Right lobe of liver (tissue), 6 donors: Measurements from ENCODE around the gene SNX5. TPM values are rescaled to one million over a fixed set of nuclear protein-coding genes. Genes with fewer than 3 reads are reported as not detected.

Source experiments
- ATAC-seq, 4 donors: fragments of 200-7000 bp; cut with Tn5 transposase; one replicate each; pipeline ENCODE4 v1.9.1; 2020; ENCODE audit warnings: mild to moderate bottlenecking in 4 of 4, moderate library complexity in 4 of 4
- DNase-seq, 3 donors: peaks; one replicate each; pipeline ENCODE4 v3.0.0-alpha.2; 2020
- H3K27ac ChIP-seq, 3 donors: fragments of 200-600 bp; one replicate each; pipeline ENCODE4 v1.8.0; 2022
- H3K27me3 ChIP-seq, 2 donors: fragments of 200-600 bp; one replicate each; pipeline ENCODE4 v1.8.0; 2022
- H3K36me3 ChIP-seq, 4 donors: fragments of 200-600 bp; sonication (generic) in 1 of 4; one replicate each; pipeline versions ENCODE4 v1.5.1 to v1.8.0; 2017 to 2022; ENCODE audit warnings: control low read depth in 1 of 4
- H3K4me1 ChIP-seq, 4 donors: fragments of 200-600 bp; sonication (generic) in 1 of 4; one replicate each; pipeline versions ENCODE4 v1.5.1 to v1.8.0; 2017 to 2022; ENCODE audit warnings: control low read depth in 1 of 4
- H3K4me3 ChIP-seq, 3 donors: fragments of 200-600 bp; one replicate each; pipeline ENCODE4 v1.8.0; 2022
- H3K9me3 ChIP-seq, 4 donors: fragments of 200-600 bp; sonication (generic) in 1 of 4; one replicate each; pipeline versions ENCODE4 v1.5.1 to v1.8.0; 2017 to 2022; ENCODE audit warnings: control low read depth in 1 of 4
- CTCF ChIP-seq, 4 donors: fragments of 200-600 bp in 3 of 4; fragments of 450-650 bp in 1 of 4; IDR thresholded peaks; one replicate each; pipeline versions ENCODE4 v1.5.1 to v1.8.0; 2016 to 2022; ENCODE audit warnings: antibody characterized with exemption in 4 of 4, mild to moderate bottlenecking in 2 of 4
- POLR2A ChIP-seq: fragments of 450-650 bp; IDR thresholded peaks from one replicate; pipeline ENCODE4 v1.6.1; 2017; ENCODE audit warnings: antibody characterized with exemption, mild to moderate bottlenecking
- WGBS: methylation state at CpG from one replicate; pipeline ENCODE4 v1.1.6; 2018; ENCODE audit warnings: low coverage, low lambda C conversion rate; ENCODE audit not compliant: insufficient coverage; ENCODE audit errors: missing lambda C conversion rate; 5-methylcytosine and 5-hydroxymethylcytosine counted together
- intact Hi-C, 2 donors: fragments of 100-400 bp; cut with DNase I; formaldehyde crosslinking; loops; one replicate each; pipeline versions ENCODE4 v1.11.2 to v1.14.1; 2022
- total RNA-seq, 6 experiments: library from RNA; depleted of rRNA in 2 of 6; stranded (reverse); fragments of >200 nt in 2 of 6; fragmentation: NEBNext Ultra II Directional in 3 of 6; extraction: Animal tissue kit (Norgen Biotek cat#: 25700) in 3 of 6; gene quantifications; one replicate each; pipeline versions ENCODE4 v1.1.0 to v1.2.4, GENCODE V29; 2016 to 2023
- donor health status: DM: no; HTN: yes; CAD: no.
- donor health status: DM: no; HTN: no; CAD: no.
- donor health status: DM: no; HTN: no; CAD: no.
- donor health status: DM: no; HTN: yes; CAD: no.
- donor health status: DM: no; HTN: yes; CAD: no.

Gene SNX5
- total RNA-seq, 6 experiments from 2014 or later = 32.6 to 74.5 (median 46.0) TPM

DNA sequence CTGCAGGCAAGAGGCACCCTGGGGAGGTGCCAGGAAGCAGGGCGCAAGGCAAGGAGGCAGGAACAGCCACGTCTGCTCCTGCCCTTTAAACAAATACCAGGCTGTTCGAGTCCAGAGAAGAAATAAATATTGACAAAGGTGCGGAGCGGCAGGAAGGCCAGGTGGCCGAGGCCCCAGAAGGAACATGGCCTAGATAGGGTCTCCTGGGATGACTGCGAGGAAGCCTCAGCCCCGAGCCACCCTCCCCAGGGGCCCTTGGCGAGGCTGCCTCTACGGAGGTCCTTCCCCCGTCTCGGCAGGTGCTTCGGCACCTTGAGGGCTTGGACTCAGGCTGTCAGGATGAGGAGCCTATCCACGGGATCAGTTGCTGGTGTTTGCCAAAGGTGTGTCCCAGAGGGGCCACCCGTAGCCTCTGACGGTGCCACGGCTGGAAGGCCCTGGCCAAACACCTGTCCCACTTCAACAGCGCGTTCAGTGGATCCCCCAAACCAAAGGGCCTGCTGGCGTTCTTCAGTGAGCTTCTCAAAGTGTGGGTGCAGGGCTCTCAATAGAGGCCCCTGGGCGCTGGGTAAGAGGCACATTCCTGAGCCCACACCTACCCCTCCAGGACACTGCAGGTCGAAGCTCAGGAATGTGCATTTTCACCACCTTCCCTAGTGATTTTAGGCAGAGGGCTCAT, 39.8 kb downstream of the SNX5 start:
- Histone ChIP-seq H3K36me3 (no peaks in the 10 kb centered on the region), H3K4me1 (peaks cover 0 to 19% (median 8%) of the 10 kb centered on the region in 4 donors), H3K4me3 (no peak overlapping the region), H3K9me3 (no peaks in the 10 kb centered on the region), H3K27ac (no peak overlapping the region), H3K27me3 (no peaks in the 10 kb centered on the region)
- intact Hi-C loops = no loop called here
- 75% methylated on average over 5 of the region's 22 CpGs for WGBS
- no peak for ATAC-seq
- no peak for DNase-seq
- TF ChIP-seq POLR2A = no peak
- TF ChIP-seq CTCF (IDR thresholded peaks at IDR 0.05) = no peak

GRCh38 chr20:17928211-17928611, 40.4 kb downstream of the SNX5 start:
- no peak for DNase-seq
- Histone ChIP-seq H3K27me3 (no peaks in the 10 kb centered on the region), H3K36me3 (no peaks in the 10 kb centered on the region), H3K9me3 (no peaks in the 10 kb centered on the region), H3K4me1 (peaks cover 0 to 19% (median 8%) of the 10 kb centered on the region in 4 donors), H3K27ac (no peak overlapping the region), H3K4me3 (no peak overlapping the region)
- TF ChIP-seq CTCF (IDR thresholded peaks at IDR 0.05) = no peak
- no peak for TF ChIP-seq POLR2A
- WGBS = 86% methylated on average over 6 of the region's 7 CpGs
- no peak for ATAC-seq
- intact Hi-C loops = no loop called here

DNA sequence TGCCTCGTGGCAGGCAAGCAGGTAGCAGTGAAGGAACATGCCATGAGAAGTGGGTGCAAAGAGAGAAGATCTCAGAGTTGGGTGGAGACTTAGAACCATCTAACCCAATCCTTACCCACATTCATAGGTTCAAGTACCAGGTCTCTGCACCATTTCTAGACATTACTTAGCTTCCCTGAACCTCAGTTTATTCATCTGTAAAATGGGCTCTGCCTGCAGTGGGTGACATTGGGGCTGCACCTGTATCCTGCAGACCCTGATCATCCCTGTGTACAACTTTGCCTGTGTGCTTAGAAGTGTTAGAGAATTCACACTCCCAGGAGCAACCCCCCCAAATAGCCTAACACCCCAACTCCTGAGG, 42.7 kb downstream of the SNX5 start:
- intact Hi-C loops = no loop called here
- no CpG with 5 or more reads among the region's 1 CpG for WGBS

DNA sequence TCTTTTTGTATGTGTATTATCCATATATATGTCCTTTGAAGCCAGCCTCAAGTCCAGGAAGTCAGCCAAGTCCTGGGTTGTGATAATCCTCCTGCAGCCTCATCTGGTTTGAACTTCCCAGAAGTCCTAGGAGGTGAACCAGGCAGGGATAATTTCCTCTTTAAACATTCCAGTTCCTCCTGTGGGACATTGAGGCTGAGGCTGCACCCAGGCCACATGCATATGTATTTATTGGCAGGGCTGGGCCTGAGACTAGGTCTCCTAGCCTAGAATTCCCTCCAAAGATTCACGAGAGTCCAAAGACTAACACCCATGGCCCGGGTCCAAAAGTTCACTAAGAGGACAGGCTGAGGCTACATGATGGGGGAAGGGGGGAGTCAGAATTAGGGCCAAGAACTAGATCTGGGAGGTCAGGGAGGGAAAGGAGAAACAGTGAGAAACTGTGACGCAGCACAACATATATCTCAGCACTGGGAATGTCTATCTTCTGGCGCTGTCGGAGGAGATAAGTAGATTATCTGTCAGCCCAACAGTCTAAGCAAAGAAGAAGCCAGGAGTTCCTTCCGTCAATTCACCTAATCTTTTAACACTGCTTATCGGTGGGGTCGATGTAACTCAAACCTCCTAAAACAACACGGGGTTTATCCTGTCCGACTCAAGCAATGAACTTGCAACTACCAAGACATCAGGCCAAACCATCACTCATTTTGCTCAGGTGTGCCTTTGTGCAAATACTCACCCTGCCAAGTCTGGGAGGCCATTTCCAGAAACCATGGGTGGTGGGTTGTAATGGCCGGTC, 43.3 kb downstream of the SNX5 start:
- peak overlapping the region in 1 of 3 donors; percentile 26 for H3K27ac ChIP-seq
- ATAC-seq (peak; percentile 80 to 91 (median 86)), DNase-seq (peak in 2 of 3 donors; percentile 55 to 86)
- WGBS = 28% methylated on average over 6 of the region's 11 CpGs
- TF ChIP-seq CTCF (IDR thresholded peaks at IDR 0.05) (no peak), POLR2A (no peak)
- no peaks in the 10 kb centered on the region for H3K27me3 ChIP-seq
- H3K4me3 ChIP-seq = no peak overlapping the region
- intact Hi-C loops = no loop called here
- H3K9me3 ChIP-seq = no peaks in the 10 kb centered on the region
- peaks cover 0 to 19% (median 8%) of the 10 kb centered on the region in 4 donors for H3K4me1 ChIP-seq
- no peaks in the 10 kb centered on the region for H3K36me3 ChIP-seq

More for the DNA sequence above, 42.7 kb downstream of the SNX5 start:
- no peak for DNase-seq
- no peak for ATAC-seq
- Histone ChIP-seq H3K4me3 (no peak overlapping the region), H3K36me3 (no peaks in the 10 kb centered on the region), H3K4me1 (peaks cover 0 to 19% (median 8%) of the 10 kb centered on the region in 4 donors), H3K9me3 (no peaks in the 10 kb centered on the region), H3K27ac (no peak overlapping the region), H3K27me3 (no peaks in the 10 kb centered on the region)
- TF ChIP-seq CTCF (IDR thresholded peaks at IDR 0.05) (no peak), POLR2A (no peak)
